ENCODE data around the gene YPEL1.

YPEL1 gene

GRCh38 chr22:21651521-21652009, 84.0 kb downstream of the YPEL1 start:
- no peak for DNase-seq

DNA sequence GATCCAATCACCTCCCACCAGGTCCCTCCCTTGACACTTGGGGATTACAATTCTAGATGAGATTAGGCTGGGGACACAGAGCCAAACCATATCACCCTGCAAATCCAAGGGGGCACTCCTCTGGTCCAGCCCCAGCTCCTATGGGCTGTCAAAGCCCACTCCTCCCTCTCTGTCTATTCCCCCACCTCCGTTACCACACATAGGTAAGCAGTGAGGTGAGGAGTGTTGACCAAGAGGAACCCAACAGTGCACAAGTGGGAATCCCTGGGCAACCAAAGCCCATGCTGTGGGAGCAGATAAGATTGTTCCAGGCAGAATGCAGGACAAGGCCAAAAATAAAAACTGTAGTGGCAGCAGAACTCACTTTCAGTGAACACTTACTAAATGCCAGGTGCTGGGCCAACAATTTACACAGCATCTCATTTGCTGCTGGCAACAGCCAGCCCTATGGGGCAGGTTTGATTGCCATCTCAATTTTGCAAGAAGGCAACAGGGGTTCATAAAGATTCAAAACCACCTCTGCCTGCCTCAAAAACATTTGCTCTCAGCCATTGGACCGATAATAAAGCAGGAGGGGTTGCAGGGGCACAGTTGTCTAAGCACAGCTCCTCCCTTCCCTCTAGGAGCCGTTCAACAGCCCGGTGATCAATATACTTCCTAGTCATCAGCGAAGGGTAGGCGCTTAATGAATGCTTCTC, 84.6 kb downstream of the YPEL1 start:
- no peak for DNase-seq

GRCh38 chr22:21650280-21650679, 85.3 kb downstream of the YPEL1 start:
- DNase-seq: no peak

All from NCI-H526 treated with DMSO at 0.1 percent for 48 hours (cell line).